Measurements from ENCODE around the gene PRAMEF12. TPM values are rescaled to one million over a fixed set of nuclear protein-coding genes. Genes with fewer than 3 reads are reported as not detected.
"Not testable (repeated sequence)": the region's sequence is repeated elsewhere in the genome, so short reads cannot be mapped to it uniquely, and the experiment has no call there.

Gene PRAMEF12
- not detected for total RNA-seq (ENCODE audit: unreplicated experiment)
- long read RNA-seq = 0 reads

DNA sequence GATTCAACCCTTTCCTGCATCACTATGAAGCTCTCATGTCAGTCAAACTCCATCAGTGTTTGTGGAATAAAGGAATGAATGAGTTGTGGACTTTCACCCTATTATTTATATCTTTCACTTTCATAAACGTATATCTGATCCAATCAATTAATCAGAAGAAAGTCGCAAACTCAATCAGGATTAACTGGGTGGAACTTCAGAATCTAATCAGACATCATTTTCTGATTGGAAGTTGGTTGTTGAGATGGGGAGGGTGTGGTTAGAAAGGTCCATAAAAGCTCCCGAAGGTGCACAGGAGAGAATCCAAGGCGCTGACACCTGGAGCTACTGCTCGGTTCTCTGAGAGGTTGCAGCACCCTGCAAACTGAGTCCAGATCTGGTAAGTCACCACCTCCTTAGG, at the start of gene PRAMEF12:
PRAMEF12 (plus strand) TSS at position 301 of the 400 bp plus-strand sequence. CDS start 1,130 bp downstream, outside the sequence.
- Mint-ChIP-seq H3K27me3 (ENCODE audit: unreplicated experiment) (peaks cover 6% of the 10 kb centered on the region), H3K27ac (ENCODE audit: unreplicated experiment) (no peak within 1 kb of the TSS), H3K36me3 (ENCODE audit: low read depth, unreplicated experiment) (no peaks in the 10 kb centered on the region), H3K4me1 (ENCODE audit: unreplicated experiment) (no peaks in the 10 kb centered on the region), H3K9me3 (ENCODE audit: unreplicated experiment) (peaks cover 4% of the 10 kb centered on the region), H3K4me3 (ENCODE audit: unreplicated experiment) (no peak within 1 kb of the TSS)
- TF ChIP-seq, protein P1, sequence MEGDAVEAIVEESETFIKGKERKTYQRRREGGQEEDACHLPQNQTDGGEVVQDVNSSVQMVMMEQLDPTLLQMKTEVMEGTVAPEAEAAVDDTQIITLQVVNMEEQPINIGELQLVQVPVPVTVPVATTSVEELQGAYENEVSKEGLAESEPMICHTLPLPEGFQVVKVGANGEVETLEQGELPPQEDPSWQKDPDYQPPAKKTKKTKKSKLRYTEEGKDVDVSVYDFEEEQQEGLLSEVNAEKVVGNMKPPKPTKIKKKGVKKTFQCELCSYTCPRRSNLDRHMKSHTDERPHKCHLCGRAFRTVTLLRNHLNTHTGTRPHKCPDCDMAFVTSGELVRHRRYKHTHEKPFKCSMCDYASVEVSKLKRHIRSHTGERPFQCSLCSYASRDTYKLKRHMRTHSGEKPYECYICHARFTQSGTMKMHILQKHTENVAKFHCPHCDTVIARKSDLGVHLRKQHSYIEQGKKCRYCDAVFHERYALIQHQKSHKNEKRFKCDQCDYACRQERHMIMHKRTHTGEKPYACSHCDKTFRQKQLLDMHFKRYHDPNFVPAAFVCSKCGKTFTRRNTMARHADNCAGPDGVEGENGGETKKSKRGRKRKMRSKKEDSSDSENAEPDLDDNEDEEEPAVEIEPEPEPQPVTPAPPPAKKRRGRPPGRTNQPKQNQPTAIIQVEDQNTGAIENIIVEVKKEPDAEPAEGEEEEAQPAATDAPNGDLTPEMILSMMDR (IDR thresholded peaks at IDR 0.05; ENCODE audit: unreplicated experiment) = no peak
- DNase-seq (ENCODE audit: low spot score) = no peak

DNA sequence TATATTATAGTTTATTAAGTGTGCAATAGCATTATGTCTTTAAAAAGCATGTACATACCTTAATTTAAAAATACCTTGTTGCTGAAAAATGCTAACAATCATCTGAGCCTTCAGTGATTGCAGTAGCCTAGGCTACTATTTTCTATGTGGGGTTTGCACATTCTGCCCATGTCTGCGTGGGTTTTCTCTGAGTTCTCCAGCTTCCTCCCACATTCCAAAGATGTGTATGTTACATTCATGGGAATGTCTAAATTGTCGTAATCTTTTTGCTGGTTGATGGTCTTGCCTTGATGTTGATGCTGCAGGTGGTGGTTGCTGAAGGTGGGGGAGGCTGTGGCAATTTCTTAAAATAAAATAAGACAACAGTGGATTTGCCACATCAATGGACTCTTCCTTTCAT, 45.1 kb upstream of the PRAMEF12 start:
- Mint-ChIP-seq H3K27ac (ENCODE audit: unreplicated experiment) (no peak overlapping the region), H3K27me3 (ENCODE audit: unreplicated experiment) (peaks cover 1% of the 10 kb centered on the region), H3K4me3 (ENCODE audit: unreplicated experiment) (no peak overlapping the region), H3K4me1 (ENCODE audit: unreplicated experiment) (no peaks in the 10 kb centered on the region), H3K36me3 (ENCODE audit: low read depth, unreplicated experiment) (no peaks in the 10 kb centered on the region), H3K9me3 (ENCODE audit: unreplicated experiment) (peaks cover 6% of the 10 kb centered on the region)
- DNase-seq (ENCODE audit: low spot score) = no peak
- TF ChIP-seq, protein P1 (IDR thresholded peaks at IDR 0.05; ENCODE audit: unreplicated experiment) = no peak

DNA sequence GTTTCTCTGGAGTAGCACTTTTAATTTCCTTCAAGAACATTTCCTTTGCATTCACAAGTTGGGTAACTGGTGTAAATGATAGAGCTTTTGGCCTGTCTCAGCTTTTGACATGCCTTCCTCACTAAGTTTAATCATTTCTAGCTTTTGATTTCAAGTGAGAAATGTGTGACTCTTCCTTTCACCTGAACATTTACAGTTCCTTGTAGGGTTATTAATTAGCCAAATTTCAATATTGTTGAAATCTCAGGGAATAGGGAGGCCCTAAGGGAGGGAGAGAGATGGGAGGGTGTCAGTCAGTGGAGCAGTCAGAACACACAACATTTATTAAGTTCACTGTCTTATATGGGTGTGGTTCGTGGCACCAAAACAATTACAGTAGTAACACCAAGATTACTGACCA, 43.4 kb upstream of the PRAMEF12 start:
- no peaks in the 10 kb centered on the region for H3K4me1 Mint-ChIP-seq (ENCODE audit: unreplicated experiment)
- peaks cover 6% of the 10 kb centered on the region for H3K9me3 Mint-ChIP-seq (ENCODE audit: unreplicated experiment)
- H3K27me3 Mint-ChIP-seq (ENCODE audit: unreplicated experiment) = peaks cover 1% of the 10 kb centered on the region
- DNase-seq (ENCODE audit: low spot score) = no peak
- H3K27ac Mint-ChIP-seq (ENCODE audit: unreplicated experiment) = no peak overlapping the region
- no peaks in the 10 kb centered on the region for H3K36me3 Mint-ChIP-seq (ENCODE audit: low read depth, unreplicated experiment)
- TF ChIP-seq, protein P1 (IDR thresholded peaks at IDR 0.05; ENCODE audit: unreplicated experiment) = no peak
- no peak overlapping the region for H3K4me3 Mint-ChIP-seq (ENCODE audit: unreplicated experiment)

DNA sequence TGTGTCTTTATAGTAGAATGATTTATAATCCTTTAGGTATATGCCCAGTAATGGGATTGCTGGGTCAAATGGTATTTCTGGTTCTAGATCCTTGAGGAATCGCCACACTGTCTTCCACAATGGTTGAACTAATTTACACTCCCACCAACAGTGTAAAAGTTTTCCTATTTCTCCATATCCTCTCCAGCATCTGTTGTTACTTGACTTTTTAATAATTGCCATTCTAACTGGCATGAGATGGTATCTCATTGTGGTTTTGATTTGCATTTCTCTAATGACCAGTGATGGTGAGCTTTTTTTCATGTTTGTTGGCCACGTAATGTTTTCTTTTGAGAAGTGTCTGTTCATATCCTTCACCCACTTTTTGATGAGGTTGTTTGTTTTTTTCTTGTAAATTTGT, 42.5 kb upstream of the PRAMEF12 start:
- H3K27me3 Mint-ChIP-seq (ENCODE audit: unreplicated experiment); DNase-seq (ENCODE audit: low spot score); H3K27ac Mint-ChIP-seq (ENCODE audit: unreplicated experiment); H3K4me1 Mint-ChIP-seq (ENCODE audit: unreplicated experiment); H3K4me3 Mint-ChIP-seq (ENCODE audit: unreplicated experiment); H3K9me3 Mint-ChIP-seq (ENCODE audit: unreplicated experiment); H3K36me3 Mint-ChIP-seq (ENCODE audit: low read depth, unreplicated experiment): not testable (repeated sequence)

DNA sequence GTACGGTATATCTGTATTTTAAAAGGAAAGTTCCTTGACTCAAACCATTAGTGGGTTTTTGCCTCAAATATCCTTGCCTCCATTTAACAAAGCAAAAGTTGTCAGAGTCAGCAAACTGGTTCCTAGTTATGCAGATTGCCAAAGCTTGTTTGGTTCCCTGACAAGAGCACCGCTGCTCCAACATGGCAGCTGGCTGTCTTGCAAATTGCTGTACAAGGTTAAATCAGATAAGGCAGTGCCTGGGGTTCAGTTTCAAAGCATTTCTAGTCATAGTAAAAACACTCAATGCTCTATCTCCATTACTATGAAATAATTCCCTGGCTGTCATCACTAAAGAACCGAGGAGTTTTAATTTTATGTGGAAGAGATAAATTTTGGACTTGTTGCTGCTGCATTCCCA, 38.9 kb upstream of the PRAMEF12 start:
- H3K36me3 Mint-ChIP-seq (ENCODE audit: low read depth, unreplicated experiment) = no peaks in the 10 kb centered on the region
- no peaks in the 10 kb centered on the region for H3K4me1 Mint-ChIP-seq (ENCODE audit: unreplicated experiment)
- H3K27me3 Mint-ChIP-seq (ENCODE audit: unreplicated experiment) = peaks cover 3% of the 10 kb centered on the region
- peaks cover 6% of the 10 kb centered on the region for H3K9me3 Mint-ChIP-seq (ENCODE audit: unreplicated experiment)
- no peak overlapping the region for H3K27ac Mint-ChIP-seq (ENCODE audit: unreplicated experiment)
- no peak for DNase-seq (ENCODE audit: low spot score)
- TF ChIP-seq, protein P1 (IDR thresholded peaks at IDR 0.05; ENCODE audit: unreplicated experiment) = no peak
- H3K4me3 Mint-ChIP-seq (ENCODE audit: unreplicated experiment) = no peak overlapping the region

All from endothelial cell (in vitro differentiated cells).